ENCODE data around the gene ERFL. TPM values are rescaled to one million over a fixed set of nuclear protein-coding genes. Genes with fewer than 3 reads are reported as not detected.

ERFL gene
- total RNA-seq, 1 donor, result 0.21 TPM

GRCh38 chr19:41861846-41862245 lies 66.4 kb downstream of the ERFL start:
- peaks cover 45% of the 10 kb centered on the region for H3K4me1 ChIP-seq (ENCODE audit: insufficient read depth, low read length)
- H3K4me3 ChIP-seq (ENCODE audit: low read length), result no peak overlapping the region
- H3K9me3 ChIP-seq (ENCODE audit: low read depth, low read length), result no peaks in the 10 kb centered on the region
- no peaks in the 10 kb centered on the region for H3K27me3 ChIP-seq (ENCODE audit: insufficient read depth, low read length)

DNA sequence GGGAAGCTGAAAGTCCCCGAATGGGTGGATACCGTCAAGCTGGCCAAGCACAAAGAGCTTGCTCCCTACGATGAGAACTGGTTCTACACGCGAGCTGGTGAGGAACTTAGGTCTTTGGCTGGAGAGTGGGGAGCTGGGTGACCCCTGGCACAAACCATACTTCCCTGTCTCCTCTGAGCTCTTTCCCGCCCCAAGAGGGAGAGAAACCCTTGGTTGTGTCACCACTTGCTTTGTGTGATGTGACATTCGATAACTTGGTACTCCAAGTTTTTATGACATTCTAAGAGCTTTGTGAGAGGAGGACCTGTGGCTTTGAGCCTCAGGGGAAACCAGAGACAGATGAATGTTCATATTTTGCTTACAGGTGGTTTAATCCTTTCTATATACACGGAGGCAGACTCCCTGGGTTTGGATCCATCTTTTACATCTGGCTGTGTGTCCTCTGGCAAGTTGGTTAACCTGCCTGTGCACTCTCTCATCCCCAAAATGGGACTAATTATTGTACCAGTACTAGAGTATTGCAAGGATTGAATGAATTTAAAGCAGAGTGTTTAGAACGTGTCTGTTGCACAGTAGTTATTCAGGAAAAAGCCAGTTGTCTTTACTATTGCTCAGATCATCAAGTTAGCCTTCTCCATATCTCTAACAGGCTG lies 67.0 kb downstream of the ERFL start:
- no peaks in the 10 kb centered on the region for H3K9me3 ChIP-seq (ENCODE audit: low read depth, low read length)
- no peaks in the 10 kb centered on the region for H3K27me3 ChIP-seq (ENCODE audit: insufficient read depth, low read length)
- H3K4me1 ChIP-seq (ENCODE audit: insufficient read depth, low read length), result peaks cover 45% of the 10 kb centered on the region
- peak overlapping the region; percentile 75 for H3K4me3 ChIP-seq (ENCODE audit: low read length)

DNA sequence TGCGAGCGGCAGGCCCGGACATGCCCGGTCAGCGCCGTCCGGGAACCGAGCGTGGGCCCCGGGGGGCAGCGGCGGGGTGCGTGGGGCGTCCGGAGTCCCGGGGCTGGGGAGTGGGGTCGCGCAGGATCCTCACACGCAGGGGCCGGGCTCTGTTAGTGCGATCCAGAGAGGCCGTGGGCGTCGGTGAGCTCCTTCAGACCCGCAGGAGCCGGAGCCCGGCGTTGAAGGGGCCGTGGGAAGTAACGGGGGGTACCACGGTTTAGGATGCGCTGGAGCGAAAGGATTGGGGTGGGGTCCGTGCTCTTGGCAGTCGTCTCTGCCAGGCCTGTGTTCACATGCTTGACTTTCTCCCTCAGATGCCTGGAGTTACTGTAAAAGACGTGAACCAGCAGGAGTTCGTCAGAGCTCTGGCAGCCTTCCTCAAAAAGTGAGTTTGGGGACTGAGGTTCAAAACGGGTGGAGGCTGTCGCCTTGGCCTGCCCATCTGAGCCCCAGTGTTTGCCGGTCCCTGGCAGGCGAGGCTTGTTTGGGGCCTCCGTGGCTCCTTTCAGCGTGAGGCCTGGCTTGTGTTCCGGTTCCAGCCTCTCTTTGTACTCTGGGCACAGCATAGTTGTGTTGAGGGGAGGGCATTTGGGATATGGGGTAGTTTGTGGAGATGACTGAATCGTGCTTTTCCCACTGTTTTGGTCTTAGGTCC lies 67.7 kb downstream of the ERFL start:
- no peaks in the 10 kb centered on the region for H3K9me3 ChIP-seq (ENCODE audit: low read depth, low read length)
- peak overlapping the region; percentile 75 for H3K4me3 ChIP-seq (ENCODE audit: low read length)
- H3K4me1 ChIP-seq (ENCODE audit: insufficient read depth, low read length), result peaks cover 45% of the 10 kb centered on the region
- no peaks in the 10 kb centered on the region for H3K27me3 ChIP-seq (ENCODE audit: insufficient read depth, low read length)

GRCh38 chr19:41859618-41860418 lies 68.4 kb downstream of the ERFL start, which contains the start of gene RPS19:
Gene RPS19 (plus strand): TSS chr19:41860255. CDS start chr19:41860775, 520 bp downstream.
- no peaks in the 10 kb centered on the region for H3K9me3 ChIP-seq (ENCODE audit: low read depth, low read length)

GRCh38 chr19:41859213-41859617 lies 69.0 kb downstream of the ERFL start:
- Histone ChIP-seq H3K4me1 (ENCODE audit: insufficient read depth, low read length) (peaks cover 36% of the 10 kb centered on the region), H3K9me3 (ENCODE audit: low read depth, low read length) (no peaks in the 10 kb centered on the region), H3K4me3 (ENCODE audit: low read length) (peak overlapping the region; percentile 75), H3K27me3 (ENCODE audit: insufficient read depth, low read length) (no peaks in the 10 kb centered on the region)

More at GRCh38 chr19:41859618-41860418, 68.4 kb downstream of the ERFL start, which contains the start of gene RPS19:
- H3K4me1 ChIP-seq (ENCODE audit: insufficient read depth, low read length), result peaks cover 40% of the 10 kb centered on the region
- no peaks in the 10 kb centered on the region for H3K27me3 ChIP-seq (ENCODE audit: insufficient read depth, low read length)
- peak within 1 kb of the TSS; percentile 75 for H3K4me3 ChIP-seq (ENCODE audit: low read length)

Other genes starting within 250 kb of the ERFL start
- gene CEACAM7, start 240.2 kb downstream of the ERFL start, total RNA-seq, result not detected
- not detected for gene CEACAM5, start 219.8 kb downstream of the ERFL start, total RNA-seq
- gene CEACAM6, start 172.9 kb downstream of the ERFL start, total RNA-seq, result 0.10 TPM
- gene CEACAM3, start 131.9 kb downstream of the ERFL start, total RNA-seq, result 0.52 TPM
- gene LYPD4, start 83.8 kb downstream of the ERFL start, total RNA-seq, result not detected
- not detected for gene DMRTC2, start 83.4 kb downstream of the ERFL start, total RNA-seq
- gene RPS19, start 68.2 kb downstream of the ERFL start, total RNA-seq, result 1,086 TPM
- gene CD79A, start 51.2 kb downstream of the ERFL start, total RNA-seq, result 47.3 TPM
- 200 TPM for gene ARHGEF1, start 45.3 kb downstream of the ERFL start, total RNA-seq
- 44.6 TPM for gene RABAC1, start 30.9 kb upstream of the ERFL start, total RNA-seq
- 1.7 TPM for gene ATP1A3, start 65.8 kb upstream of the ERFL start, total RNA-seq
- gene GRIK5, start 141.8 kb upstream of the ERFL start, total RNA-seq, result 0.21 TPM
- gene ZNF574, start 147.7 kb upstream of the ERFL start, total RNA-seq, result 21.5 TPM
- gene POU2F2, start 204.0 kb upstream of the ERFL start, total RNA-seq, result 8.3 TPM

Measured in mononuclear cell (primary cell).